HepG2 (cell line): Measurements from ENCODE around the gene ZSCAN21. TPM values are rescaled to one million over a fixed set of nuclear protein-coding genes. Genes with fewer than 3 reads are reported as not detected.
A peak's percentile ranks its signal among the peaks of the same experiment; 100 is the strongest.

ENCODE experiments used
- ETV5 ChIP-seq: IDR thresholded peaks from 2 replicates; pipeline ENCODE4 v1.6.1; 2018; ENCODE audit warnings: missing biosample characterization, missing genetic modification reagents, inconsistent platforms, borderline replicate concordance
- HIVEP1 ChIP-seq: sonication (generic); formaldehyde crosslinking; IDR thresholded peaks from 2 replicates; pipeline ENCODE4 v1.4.0; 2020; ENCODE audit warnings: mild to moderate bottlenecking, missing genetic modification reagents
- HMGXB4 ChIP-seq, 2 experiments: sonication (generic) in 1 of 2; formaldehyde crosslinking in 1 of 2; IDR thresholded peaks; 2 replicates each; pipeline versions ENCODE4 v1.4.0 to v1.6.1; 2018 to 2020; ENCODE audit warnings: missing genetic modification reagents in 2 of 2, borderline replicate concordance in 1 of 2, low read depth in 1 of 2, mild to moderate bottlenecking in 1 of 2, missing biosample characterization in 1 of 2
- HNRNPK ChIP-seq: fragments of 200-400 bp; formaldehyde crosslinking; IDR thresholded peaks from 2 replicates; pipeline ENCODE4 v1.6.1; 2018; ENCODE audit warnings: low read length, low read depth, moderate library complexity, mild to moderate bottlenecking; ENCODE audit not compliant: poor library complexity, severe bottlenecking
- HNRNPLL ChIP-seq: fragments of 200-400 bp; formaldehyde crosslinking; IDR thresholded peaks from 2 replicates; pipeline ENCODE4 v1.6.1; 2017; ENCODE audit warnings: mild to moderate bottlenecking, low read depth, low read length; ENCODE audit not compliant: poor library complexity, severe bottlenecking
- HOXA3 ChIP-seq: sonication (generic); formaldehyde crosslinking; IDR thresholded peaks from 2 replicates; pipeline ENCODE4 v1.5.0; 2020; ENCODE audit warnings: missing genetic modification reagents
- NAIF1 ChIP-seq: sonication (generic); formaldehyde crosslinking; IDR thresholded peaks from 2 replicates; pipeline ENCODE4 v1.5.0; 2020; ENCODE audit warnings: mild to moderate bottlenecking, missing genetic modification reagents, borderline replicate concordance
- NFRKB ChIP-seq: fragments of 450-650 bp; IDR thresholded peaks from 2 replicates; pipeline ENCODE4 v1.6.1; 2017
- RBM22 ChIP-seq: fragments of 200-400 bp; formaldehyde crosslinking; optimal IDR thresholded peaks from 2 replicates; pipeline ENCODE3; 2017; ENCODE audit warnings: mild to moderate bottlenecking, low read length, moderate library complexity
- SNAPC2 ChIP-seq: sonication (generic); formaldehyde crosslinking; IDR thresholded peaks from 2 replicates; pipeline ENCODE4 v1.8.1; 2022; ENCODE audit warnings: mild to moderate bottlenecking, missing genetic modification reagents
- SOX6 ChIP-seq, 2 experiments: fragments of 450-650 bp in 1 of 2; sonication (generic) in 1 of 2; formaldehyde crosslinking in 1 of 2; IDR thresholded peaks; 2 replicates each; pipeline versions ENCODE4 v1.4.0 to v1.6.1; 2017 to 2020; ENCODE audit warnings: antibody characterized with exemption in 1 of 2, mild to moderate bottlenecking in 1 of 2, missing genetic modification reagents in 1 of 2
- SP1 ChIP-seq, 2 experiments: fragments of 450-650 bp in 1 of 2; sonication (generic) in 1 of 2; formaldehyde crosslinking in 1 of 2; IDR thresholded peaks; 2 replicates each; pipeline versions ENCODE4 v1.4.0 to v1.6.1; 2016 to 2020; ENCODE audit warnings: missing genetic modification reagents in 1 of 2
- ZBTB39 ChIP-seq: sonication (generic); formaldehyde crosslinking; IDR thresholded peaks from 2 replicates; pipeline ENCODE4 v1.5.0; 2020; ENCODE audit warnings: missing genetic modification reagents
- ZBTB8A ChIP-seq: sonication (generic); formaldehyde crosslinking; IDR thresholded peaks from 2 replicates; pipeline ENCODE4 v1.4.0; 2020; ENCODE audit warnings: mild to moderate bottlenecking, low read depth, missing genetic modification reagents, borderline replicate concordance
- ZNF460 ChIP-seq: sonication (generic); formaldehyde crosslinking; IDR thresholded peaks from 2 replicates; pipeline ENCODE4 v1.5.1; 2020; ENCODE audit warnings: missing genetic modification reagents, mild to moderate bottlenecking, borderline replicate concordance
- polyA plus RNA-seq, 8 experiments: library from polyadenylated mRNA; depleted of rRNA in 3 of 8; stranded (reverse) in 7 of 8; unstranded in 1 of 8; fragments of >200 nt; fragmentation: Illumina TruSeq in 4 of 8; extraction: Trizol in 4 of 8; gene quantifications; 2 replicates each; pipeline versions ENCODE4 v1.2.1 to v1.2.3, GENCODE V29; 2011 to 2016; ENCODE audit warnings: low read depth in 4 of 8, missing spikeins in 1 of 8, mixed read lengths in 1 of 8; ENCODE audit not compliant: insufficient read depth in 1 of 8
- total RNA-seq, 5 experiments: library from RNA; depleted of rRNA; stranded (reverse); fragments of >200 nt; fragmentation: Illumina TruSeq; extraction: Trizol; gene quantifications; 2 replicates each; pipeline ENCODE4 v1.2.3, GENCODE V29; 2016; ENCODE audit warnings: low read depth in 1 of 5
- TF ChIP-seq, protein P1 (sequence below): sonication (generic); formaldehyde crosslinking; IDR thresholded peaks from 2 replicates; pipeline ENCODE4 v1.5.1; 2020; ENCODE audit warnings: mild to moderate bottlenecking, missing genetic modification reagents, borderline replicate concordance
- TF ChIP-seq, protein P2 (sequence below): sonication (generic); formaldehyde crosslinking; IDR thresholded peaks from 2 replicates; pipeline ENCODE4 v1.5.0; 2020; ENCODE audit warnings: mild to moderate bottlenecking, missing genetic modification reagents, borderline replicate concordance

The ZSCAN21 gene
- total and polyA plus RNA-seq, 2 of the 13 experiments (the other 11 are each of a cell fraction or from before 2014, with no cell fraction given): 7.0 to 10.0 TPM

DNA sequence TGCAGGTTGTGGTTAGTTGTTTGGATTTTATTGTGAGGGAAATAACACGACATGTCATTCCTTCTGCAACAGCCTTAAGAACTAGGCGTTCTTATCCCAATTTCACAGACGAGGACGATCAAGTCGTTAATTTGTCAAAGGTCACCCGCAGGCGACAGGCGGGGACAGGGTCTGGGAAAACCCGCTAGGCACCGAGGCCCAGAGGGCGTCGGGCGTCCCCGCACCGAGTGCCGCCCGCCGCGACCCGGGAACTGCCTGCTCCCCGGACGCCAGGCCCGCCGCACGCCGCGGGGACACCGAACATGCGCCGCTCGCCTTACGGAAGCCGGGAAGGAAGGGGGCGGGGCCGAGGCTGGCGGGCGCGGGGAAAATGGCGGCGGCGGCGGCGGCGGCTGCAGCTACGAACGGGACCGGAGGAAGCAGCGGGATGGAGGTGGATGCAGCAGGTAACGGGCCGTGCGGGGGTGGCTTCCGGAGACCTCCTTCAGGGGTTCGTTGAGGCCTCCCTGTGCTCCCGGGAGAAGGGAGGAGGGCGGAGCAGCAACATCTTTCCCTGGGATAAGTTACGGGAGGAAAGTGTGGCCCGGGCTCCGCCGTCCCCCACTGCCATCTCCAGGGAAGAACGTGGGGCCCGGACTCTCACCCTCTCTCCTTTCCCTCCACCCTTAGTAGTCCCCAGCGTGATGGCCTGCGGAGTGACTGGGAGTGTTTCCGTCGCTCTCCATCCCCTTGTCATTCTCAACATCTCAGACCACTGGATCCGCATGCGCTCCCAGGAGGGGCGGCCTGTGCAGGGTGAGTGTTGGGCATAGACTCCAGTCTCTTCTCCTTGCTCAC lies 39.3 kb downstream of the ZSCAN21 start, which contains the start of gene COPS6 (continued):
- TF ChIP-seq SP1 (IDR thresholded peaks at IDR 0.05) (no peak), SP1 (CRISPR knock-in tag; IDR thresholded peaks at IDR 0.05) (peak; percentile 99), NFRKB (no peak), HOXA3 (CRISPR knock-in tag) (peak; percentile 92), HNRNPLL (peak; percentile 66), HIVEP1 (peak; percentile 57; the same call in 1 of the 2 replicates), ZBTB8A (CRISPR knock-in tag) (peak; percentile 53; the same call in 1 of the 2 replicates), RBM22 (no peak), ZNF460 (no peak), SNAPC2 (CRISPR knock-in tag) (0 out of 2 replicates have a peak, but pooled peaks have one; percentile 23), NAIF1 (CRISPR knock-in tag) (0 out of 2 replicates have a peak, but pooled peaks have one; percentile 37), ZBTB39 (CRISPR knock-in tag) (no peak), SOX6 (IDR thresholded peaks at IDR 0.05) (no peak), SOX6 (CRISPR knock-in tag; IDR thresholded peaks at IDR 0.05) (no peak), ETV5 (CRISPR knock-in tag) (peak; percentile 58), HMGXB4 (CRISPR knock-in tag; IDR thresholded peaks at IDR 0.05; ENCODE audit: borderline replicate concordance in 1 of 2, low read depth in 1 of 2) (peak; percentile 90 to 92; a peak in 3 of 4 replicates), HNRNPK (peak; percentile 42)
- TF ChIP-seq, protein P1, sequence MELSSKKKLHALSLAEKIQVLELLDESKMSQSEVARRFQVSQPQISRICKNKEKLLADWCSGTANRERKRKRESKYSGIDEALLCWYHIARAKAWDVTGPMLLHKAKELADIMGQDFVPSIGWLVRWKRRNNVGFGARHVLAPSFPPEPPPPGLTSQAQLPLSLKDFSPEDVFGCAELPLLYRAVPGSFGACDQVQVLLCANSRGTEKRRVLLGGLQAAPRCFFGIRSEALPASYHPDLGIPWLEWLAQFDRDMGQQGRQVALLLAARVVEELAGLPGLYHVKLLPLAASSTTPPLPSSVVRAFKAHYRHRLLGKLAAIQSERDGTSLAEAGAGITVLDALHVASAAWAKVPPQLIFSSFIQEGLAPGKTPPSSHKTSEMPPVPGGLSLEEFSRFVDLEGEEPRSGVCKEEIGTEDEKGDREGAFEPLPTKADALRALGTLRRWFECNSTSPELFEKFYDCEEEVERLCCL (CRISPR knock-in tag): peak; percentile 69; the same call in 1 of the 2 replicates
- TF ChIP-seq, protein P2, sequence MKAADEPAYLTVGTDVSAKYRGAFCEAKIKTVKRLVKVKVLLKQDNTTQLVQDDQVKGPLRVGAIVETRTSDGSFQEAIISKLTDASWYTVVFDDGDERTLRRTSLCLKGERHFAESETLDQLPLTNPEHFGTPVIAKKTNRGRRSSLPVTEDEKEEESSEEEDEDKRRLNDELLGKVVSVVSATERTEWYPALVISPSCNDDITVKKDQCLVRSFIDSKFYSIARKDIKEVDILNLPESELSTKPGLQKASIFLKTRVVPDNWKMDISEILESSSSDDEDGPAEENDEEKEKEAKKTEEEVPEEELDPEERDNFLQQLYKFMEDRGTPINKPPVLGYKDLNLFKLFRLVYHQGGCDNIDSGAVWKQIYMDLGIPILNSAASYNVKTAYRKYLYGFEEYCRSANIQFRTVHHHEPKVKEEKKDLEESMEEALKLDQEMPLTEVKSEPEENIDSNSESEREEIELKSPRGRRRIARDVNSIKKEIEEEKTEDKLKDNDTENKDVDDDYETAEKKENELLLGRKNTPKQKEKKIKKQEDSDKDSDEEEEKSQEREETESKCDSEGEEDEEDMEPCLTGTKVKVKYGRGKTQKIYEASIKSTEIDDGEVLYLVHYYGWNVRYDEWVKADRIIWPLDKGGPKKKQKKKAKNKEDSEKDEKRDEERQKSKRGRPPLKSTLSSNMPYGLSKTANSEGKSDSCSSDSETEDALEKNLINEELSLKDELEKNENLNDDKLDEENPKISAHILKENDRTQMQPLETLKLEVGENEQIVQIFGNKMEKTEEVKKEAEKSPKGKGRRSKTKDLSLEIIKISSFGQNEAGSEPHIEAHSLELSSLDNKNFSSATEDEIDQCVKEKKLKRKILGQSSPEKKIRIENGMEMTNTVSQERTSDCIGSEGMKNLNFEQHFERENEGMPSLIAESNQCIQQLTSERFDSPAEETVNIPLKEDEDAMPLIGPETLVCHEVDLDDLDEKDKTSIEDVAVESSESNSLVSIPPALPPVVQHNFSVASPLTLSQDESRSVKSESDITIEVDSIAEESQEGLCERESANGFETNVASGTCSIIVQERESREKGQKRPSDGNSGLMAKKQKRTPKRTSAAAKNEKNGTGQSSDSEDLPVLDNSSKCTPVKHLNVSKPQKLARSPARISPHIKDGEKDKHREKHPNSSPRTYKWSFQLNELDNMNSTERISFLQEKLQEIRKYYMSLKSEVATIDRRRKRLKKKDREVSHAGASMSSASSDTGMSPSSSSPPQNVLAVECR (CRISPR knock-in tag): peak; percentile 94
